OCI-LY1 (cell line): Measurements from ENCODE around the gene KRTAP10-6.

Source experiments
- H2AFZ ChIP-seq: fragments of 200-600 bp; sonication (generic), shearing (Covaris generic); 2 replicates; pipeline ENCODE4 v1.6.0; 2014; ENCODE audit warnings: antibody characterized with exemption, mild to moderate bottlenecking, low read length
- H3F3A ChIP-seq: fragments of 200-600 bp; sonication (generic), shearing (Covaris generic); 2 replicates; pipeline ENCODE4 v1.6.0; 2014; ENCODE audit warnings: mild to moderate bottlenecking, antibody characterized with exemption, low read length, moderate library complexity; ENCODE audit not compliant: insufficient read depth
- H3K27ac ChIP-seq: fragments of 200-600 bp; sonication (generic); 2 replicates; pipeline ENCODE4 v1.5.1; 2014; ENCODE audit warnings: low read length, mixed run types, mild to moderate bottlenecking, low read depth; ENCODE audit not compliant: poor library complexity, severe bottlenecking
- H3K27me3 ChIP-seq: fragments of 200-600 bp; sonication (generic); 2 replicates; pipeline ENCODE4 v1.6.0; 2014; ENCODE audit warnings: antibody characterized with exemption, mild to moderate bottlenecking, low read length, moderate library complexity; ENCODE audit not compliant: insufficient read depth
- H3K36me3 ChIP-seq: fragments of 200-600 bp; sonication (generic); 2 replicates; pipeline ENCODE4 v1.6.1; 2014; ENCODE audit warnings: mild to moderate bottlenecking, antibody characterized with exemption, low read length, moderate library complexity, mixed read lengths; ENCODE audit not compliant: insufficient read depth
- H3K4me1 ChIP-seq: fragments of 200-600 bp; sonication (generic); 2 replicates; pipeline ENCODE4 v1.5.1; 2014; ENCODE audit warnings: mild to moderate bottlenecking, low read length, moderate library complexity; ENCODE audit not compliant: insufficient read depth, severe bottlenecking
- H3K4me2 ChIP-seq: fragments of 200-600 bp; sonication (generic), shearing (Covaris generic); 2 replicates; pipeline ENCODE4 v1.6.1; 2014; ENCODE audit warnings: low read length
- H3K4me3 ChIP-seq: fragments of 200-600 bp; sonication (generic); 2 replicates; pipeline ENCODE4 v1.5.1; 2014; ENCODE audit warnings: low read length, low read depth, mild to moderate bottlenecking, mixed read lengths; ENCODE audit not compliant: poor library complexity, severe bottlenecking
- H3K79me2 ChIP-seq: fragments of 200-600 bp; shearing (Covaris generic); 2 replicates; pipeline ENCODE4 v1.6.1; 2016; ENCODE audit warnings: mixed run types, low read length, mixed read lengths; ENCODE audit not compliant: insufficient read depth
- H3K9ac ChIP-seq: fragments of 200-600 bp; sonication (generic), shearing (Covaris generic); 2 replicates; pipeline ENCODE4 v1.6.1; 2014; ENCODE audit warnings: mild to moderate bottlenecking, low read length, mixed read lengths
- H3K9me2 ChIP-seq: fragments of 200-600 bp; sonication (generic), shearing (Covaris generic); 2 replicates; pipeline ENCODE4 v1.6.1; 2014; ENCODE audit warnings: low read depth, mild to moderate bottlenecking, low read length, mixed read lengths
- H3K9me3 ChIP-seq: fragments of 200-600 bp; shearing (Covaris generic); 2 replicates; pipeline ENCODE4 v1.6.1; 2014; ENCODE audit warnings: low read length, mixed read lengths
- H4K20me1 ChIP-seq: fragments of 200-600 bp; sonication (generic), shearing (Covaris generic); 2 replicates; pipeline ENCODE4 v1.6.0; 2016; ENCODE audit warnings: mild to moderate bottlenecking, low read length; ENCODE audit not compliant: insufficient read depth
- CTCF ChIP-seq: fragments of 200-600 bp; sonication (generic), shearing (Covaris generic); IDR thresholded peaks from 2 replicates; pipeline ENCODE4 v1.5.1; 2017; ENCODE audit warnings: mild to moderate bottlenecking, antibody characterized with exemption, low read length, moderate library complexity, mixed read lengths
- EZH2 ChIP-seq: fragments of 200-600 bp; sonication (generic), shearing (Covaris generic); IDR thresholded peaks from 2 replicates; pipeline ENCODE4 v1.8.0; 2017; ENCODE audit warnings: borderline replicate concordance, mixed run types, mild to moderate bottlenecking, antibody characterized with exemption, low read length, moderate library complexity, mixed read lengths

The KRTAP10-6 gene

GRCh38 chr21:44626673-44627143 is 34.4 kb upstream of the KRTAP10-6 start, which contains the start of gene KRTAP10-9:
Gene KRTAP10-9, plus strand, starts transcription at chr21:44627093. Its CDS starts 79 bp downstream, at chr21:44627172.
- Histone ChIP-seq H3K79me2 (no peaks in the 10 kb centered on the region), H3K4me3 (no peak within 1 kb of the TSS), H3K9me2 (no peaks in the 10 kb centered on the region), H2AFZ (no peak within 1 kb of the TSS), H3K36me3 (no peaks in the 10 kb centered on the region), H3K4me2 (no peak within 1 kb of the TSS), H3K9me3 (peaks cover 10% of the 10 kb centered on the region), H3K4me1 (no peaks in the 10 kb centered on the region), H3K9ac (no peak within 1 kb of the TSS), H4K20me1 (no peaks in the 10 kb centered on the region), H3F3A (no peaks in the 10 kb centered on the region), H3K27ac (no peak within 1 kb of the TSS), H3K27me3 (no peaks in the 10 kb centered on the region)
- no peak for TF ChIP-seq EZH2
- no peak for TF ChIP-seq CTCF

GRCh38 chr21:44626262-44626661 is 34.0 kb upstream of the KRTAP10-6 start:
- no peaks in the 10 kb centered on the region for H3F3A ChIP-seq
- no peaks in the 10 kb centered on the region for H3K4me1 ChIP-seq
- TF ChIP-seq CTCF, result no peak
- no peak for TF ChIP-seq EZH2
- no peak overlapping the region for H3K9ac ChIP-seq
- H3K9me2 ChIP-seq, result no peaks in the 10 kb centered on the region
- H3K9me3 ChIP-seq, result peaks cover 10% of the 10 kb centered on the region
- H2AFZ ChIP-seq, result no peak overlapping the region
- no peaks in the 10 kb centered on the region for H3K36me3 ChIP-seq
- H3K4me3 ChIP-seq, result no peak overlapping the region
- H3K79me2 ChIP-seq, result no peaks in the 10 kb centered on the region
- no peak overlapping the region for H3K4me2 ChIP-seq
- no peaks in the 10 kb centered on the region for H3K27me3 ChIP-seq
- H4K20me1 ChIP-seq, result no peaks in the 10 kb centered on the region
- no peak overlapping the region for H3K27ac ChIP-seq

GRCh38 chr21:44625756-44626155 is 33.5 kb upstream of the KRTAP10-6 start:
- no peaks in the 10 kb centered on the region for H4K20me1 ChIP-seq
- no peaks in the 10 kb centered on the region for H3K36me3 ChIP-seq
- H3K79me2 ChIP-seq, result no peaks in the 10 kb centered on the region
- H3K27me3 ChIP-seq, result no peaks in the 10 kb centered on the region; the same call in 1 of the 2 replicates
- H3K4me1 ChIP-seq, result no peaks in the 10 kb centered on the region
- peaks cover 10% of the 10 kb centered on the region for H3K9me3 ChIP-seq
- no peaks in the 10 kb centered on the region for H3F3A ChIP-seq
- H3K27ac ChIP-seq, result no peak overlapping the region
- H2AFZ ChIP-seq, result no peak overlapping the region
- H3K9ac ChIP-seq, result no peak overlapping the region
- no peak overlapping the region for H3K4me3 ChIP-seq
- H3K4me2 ChIP-seq, result no peak overlapping the region
- H3K9me2 ChIP-seq, result no peaks in the 10 kb centered on the region
- TF ChIP-seq CTCF (no peak), EZH2 (no peak)
